Neural cell (in vitro differentiated cells): ENCODE results near the gene CLEC4M. TPM values are rescaled to one million over a fixed set of nuclear protein-coding genes. Genes with fewer than 3 reads are reported as not detected.

ENCODE experiments used
- H2AFZ ChIP-seq: fragments of 200-600, 300-800 bp; sonication (generic), shearing (Covaris generic); 2 replicates; pipeline ENCODE4 v1.6.0; 2014; ENCODE audit warnings: low read depth, mild to moderate bottlenecking, antibody characterized with exemption, low read length, moderate library complexity
- H3F3A ChIP-seq: fragments of 200-600 bp; shearing (Covaris generic); 2 replicates; pipeline ENCODE4 v1.6.1; 2016; ENCODE audit warnings: mild to moderate bottlenecking, moderate library complexity, mixed read lengths, antibody characterized with exemption, low read length; ENCODE audit not compliant: insufficient read depth, poor library complexity, severe bottlenecking
- H3K27ac ChIP-seq: fragments of 200-600, 300-800 bp; sonication (generic), shearing (Covaris generic); 2 replicates; pipeline ENCODE4 v1.5.1; 2014; ENCODE audit warnings: mild to moderate bottlenecking, low read length, moderate library complexity
- H3K27me3 ChIP-seq: fragments of 300-800, 200-600 bp; sonication (generic), shearing (Covaris generic); 2 replicates; pipeline ENCODE4 v1.6.0; 2014; ENCODE audit warnings: mild to moderate bottlenecking, low read depth, low read length, moderate library complexity; ENCODE audit not compliant: insufficient read depth
- H3K36me3 ChIP-seq: fragments of 300-800, 200-600 bp; sonication (generic), shearing (Covaris generic); 2 replicates; pipeline ENCODE4 v1.5.1; 2014; ENCODE audit warnings: mild to moderate bottlenecking, antibody characterized with exemption, low read length, moderate library complexity; ENCODE audit not compliant: insufficient read depth
- H3K4me2 ChIP-seq: fragments of 300-800, 200-600 bp; sonication (generic), shearing (Covaris generic); 2 replicates; pipeline ENCODE4 v1.6.0; 2014; ENCODE audit warnings: mild to moderate bottlenecking, low read length
- H3K4me3 ChIP-seq: fragments of 300-800, 200-600 bp; sonication (generic), shearing (Covaris generic); 2 replicates; pipeline ENCODE4 v1.5.1; 2014; ENCODE audit warnings: mild to moderate bottlenecking, low read length, moderate library complexity
- H3K79me2 ChIP-seq: fragments of 200-600 bp; shearing (Covaris generic); replicated peaks from 2 replicates; pipeline ENCODE4 v1.6.0; 2014; ENCODE audit warnings: mild to moderate bottlenecking, low read length, moderate library complexity; ENCODE audit not compliant: insufficient read depth
- H3K9ac ChIP-seq: fragments of 300-800, 200-600 bp; sonication (generic), shearing (Covaris generic); 2 replicates; pipeline ENCODE4 v1.6.1; 2016; ENCODE audit warnings: mild to moderate bottlenecking, low read length, mixed read lengths
- H3K9me2 ChIP-seq: fragments of 200-600 bp; shearing (Covaris generic); 2 replicates; pipeline ENCODE4 v1.6.1; 2016; ENCODE audit warnings: mild to moderate bottlenecking, low read length, mixed read lengths; ENCODE audit not compliant: insufficient read depth
- H3K9me3 ChIP-seq: fragments of 200-600, 300-800 bp; sonication (generic), shearing (Covaris generic); 2 replicates; pipeline ENCODE4 v1.6.1; 2016; ENCODE audit warnings: mild to moderate bottlenecking, mixed run types, low read length, moderate library complexity, mixed read lengths
- H4K20me1 ChIP-seq: fragments of 200-600 bp; shearing (Covaris generic); 2 replicates; pipeline ENCODE4 v1.6.1; 2016; ENCODE audit warnings: mild to moderate bottlenecking, mixed run types; ENCODE audit not compliant: insufficient read depth
- EP300 ChIP-seq: fragments of 450-650 bp; conservative IDR thresholded peaks from 2 replicates; pipeline ENCODE4 v1.6.1; 2014; ENCODE audit warnings: antibody characterized with exemption, mild to moderate bottlenecking, moderate library complexity; ENCODE audit not compliant: poor library complexity, severe bottlenecking
- EZH2 ChIP-seq: fragments of 200-600, 300-800 bp; shearing (Covaris generic), sonication (generic); IDR thresholded peaks from 2 replicates; pipeline ENCODE4 v1.6.1; 2014; ENCODE audit warnings: antibody characterized with exemption, low read length, borderline replicate concordance, mild to moderate bottlenecking; ENCODE audit not compliant: insufficient read depth, poor library complexity, severe bottlenecking
- MXI1 ChIP-seq: fragments of 450-650 bp; conservative IDR thresholded peaks from 2 replicates; pipeline ENCODE4 v1.6.1; 2014; ENCODE audit warnings: antibody characterized with exemption, mild to moderate bottlenecking; ENCODE audit not compliant: poor library complexity, severe bottlenecking
- POLR2AphosphoS5 ChIP-seq: IDR thresholded peaks from 2 replicates; pipeline ENCODE4 v1.6.1; 2012
- RAD21 ChIP-seq: fragments of 450-650 bp; conservative IDR thresholded peaks from 2 replicates; pipeline ENCODE4 v1.6.1; 2014; ENCODE audit warnings: antibody characterized with exemption, mild to moderate bottlenecking, moderate library complexity
- REST ChIP-seq: IDR thresholded peaks from 2 replicates; pipeline ENCODE4 v1.6.1; 2012; ENCODE audit warnings: borderline replicate concordance
- SMC3 ChIP-seq: fragments of 450-650 bp; conservative IDR thresholded peaks from 2 replicates; pipeline ENCODE4 v1.6.1; 2014; ENCODE audit warnings: antibody characterized with exemption, mild to moderate bottlenecking, moderate library complexity; ENCODE audit not compliant: poor library complexity
- TAF1 ChIP-seq: IDR thresholded peaks from 2 replicates; pipeline ENCODE4 v1.6.1; 2012; ENCODE audit warnings: low read depth
- polyA plus RNA-seq: library from polyadenylated mRNA; depleted of rRNA; stranded (reverse); fragments of >200 nt; gene quantifications from 2 replicates; pipeline ENCODE4 v1.2.3, GENCODE V29; 2014
- TF ChIP-seq, protein P1 (sequence below): fragments of 450-650 bp; IDR thresholded peaks from 2 replicates; pipeline ENCODE4 v1.5.1; 2014; ENCODE audit warnings: antibody characterized with exemption, mild to moderate bottlenecking, moderate library complexity; ENCODE audit not compliant: poor library complexity, severe bottlenecking

CLEC4M gene
- polyA plus RNA-seq, 1 donor from 2014 or later: not detected

GRCh38 chr19:7769171-7769570 lies 6.1 kb downstream of the CLEC4M start:
- H3K9me2 ChIP-seq: no peaks in the 10 kb centered on the region
- no peak overlapping the region for H2AFZ ChIP-seq
- TF ChIP-seq SMC3 (no peak), MXI1 (no peak)
- H4K20me1 ChIP-seq: no peaks in the 10 kb centered on the region
- H3K4me2 ChIP-seq: no peak overlapping the region
- no peaks in the 10 kb centered on the region for H3K79me2 ChIP-seq
- no peak overlapping the region for H3K4me3 ChIP-seq
- no peak overlapping the region for H3K9ac ChIP-seq
- no peaks in the 10 kb centered on the region for H3F3A ChIP-seq
- no peaks in the 10 kb centered on the region for H3K9me3 ChIP-seq
- no peaks in the 10 kb centered on the region for H3K27me3 ChIP-seq
- H3K36me3 ChIP-seq: no peaks in the 10 kb centered on the region
- H3K27ac ChIP-seq: no peak overlapping the region

GRCh38 chr19:7771072-7771471 lies 8.0 kb downstream of the CLEC4M start:
- Histone ChIP-seq H3K9ac (no peak overlapping the region), H3K27ac (no peak overlapping the region), H3K36me3 (no peaks in the 10 kb centered on the region), H2AFZ (no peak overlapping the region), H3K4me3 (no peak overlapping the region), H3F3A (no peaks in the 10 kb centered on the region), H3K79me2 (no peaks in the 10 kb centered on the region), H3K9me2 (no peaks in the 10 kb centered on the region), H3K9me3 (no peaks in the 10 kb centered on the region), H4K20me1 (no peaks in the 10 kb centered on the region), H3K27me3 (no peaks in the 10 kb centered on the region), H3K4me2 (no peak overlapping the region)
- TF ChIP-seq, protein P1, sequence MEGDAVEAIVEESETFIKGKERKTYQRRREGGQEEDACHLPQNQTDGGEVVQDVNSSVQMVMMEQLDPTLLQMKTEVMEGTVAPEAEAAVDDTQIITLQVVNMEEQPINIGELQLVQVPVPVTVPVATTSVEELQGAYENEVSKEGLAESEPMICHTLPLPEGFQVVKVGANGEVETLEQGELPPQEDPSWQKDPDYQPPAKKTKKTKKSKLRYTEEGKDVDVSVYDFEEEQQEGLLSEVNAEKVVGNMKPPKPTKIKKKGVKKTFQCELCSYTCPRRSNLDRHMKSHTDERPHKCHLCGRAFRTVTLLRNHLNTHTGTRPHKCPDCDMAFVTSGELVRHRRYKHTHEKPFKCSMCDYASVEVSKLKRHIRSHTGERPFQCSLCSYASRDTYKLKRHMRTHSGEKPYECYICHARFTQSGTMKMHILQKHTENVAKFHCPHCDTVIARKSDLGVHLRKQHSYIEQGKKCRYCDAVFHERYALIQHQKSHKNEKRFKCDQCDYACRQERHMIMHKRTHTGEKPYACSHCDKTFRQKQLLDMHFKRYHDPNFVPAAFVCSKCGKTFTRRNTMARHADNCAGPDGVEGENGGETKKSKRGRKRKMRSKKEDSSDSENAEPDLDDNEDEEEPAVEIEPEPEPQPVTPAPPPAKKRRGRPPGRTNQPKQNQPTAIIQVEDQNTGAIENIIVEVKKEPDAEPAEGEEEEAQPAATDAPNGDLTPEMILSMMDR: no peak
- TF ChIP-seq MXI1 (no peak), SMC3 (no peak), RAD21 (no peak), EP300 (no peak)

DNA sequence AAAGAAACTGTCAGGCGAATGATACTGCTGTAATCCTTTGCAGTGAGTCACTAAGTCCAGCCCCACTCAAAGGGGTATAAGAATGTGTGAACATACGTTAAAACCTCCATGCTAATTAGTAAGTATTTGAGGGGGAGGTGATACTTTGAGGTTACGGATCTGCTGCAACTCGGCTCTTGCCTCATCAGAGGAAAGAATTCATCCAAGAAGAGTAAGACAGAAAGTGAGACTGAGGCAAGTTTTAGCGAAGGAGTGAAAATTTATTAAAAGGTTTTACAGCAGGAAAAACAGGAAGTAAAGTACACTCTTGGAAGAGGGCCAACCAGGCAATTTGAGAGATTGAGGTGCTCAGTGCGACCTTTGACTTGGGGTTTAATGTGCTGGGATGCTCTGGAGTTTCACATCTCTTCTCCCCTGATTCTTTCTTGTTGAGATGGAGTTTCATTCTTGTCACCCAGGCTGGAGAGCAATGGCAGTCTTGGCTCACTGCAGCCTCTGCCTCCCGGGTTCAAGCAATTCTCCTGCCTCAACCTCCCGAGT lies 9.8 kb downstream of the CLEC4M start:
- Histone ChIP-seq H3K9me3 (no peaks in the 10 kb centered on the region), H3K36me3 (no peaks in the 10 kb centered on the region), H3K79me2 (no peaks in the 10 kb centered on the region), H3K9ac (no peak overlapping the region), H3K27me3 (no peaks in the 10 kb centered on the region), H2AFZ (no peak overlapping the region), H3K9me2 (no peaks in the 10 kb centered on the region), H3K4me2 (no peak overlapping the region), H3K27ac (no peak overlapping the region), H4K20me1 (no peaks in the 10 kb centered on the region), H3K4me3 (no peak overlapping the region), H3F3A (no peaks in the 10 kb centered on the region)
- TF ChIP-seq REST (no peak), EZH2 (no peak), MXI1 (no peak), TAF1 (no peak), EP300 (no peak), POLR2AphosphoS5 (no peak), SMC3 (no peak), RAD21 (no peak)
- TF ChIP-seq, protein P1: no peak
